Measurements from ENCODE around the gene BRMS1L.

The BRMS1L gene

DNA sequence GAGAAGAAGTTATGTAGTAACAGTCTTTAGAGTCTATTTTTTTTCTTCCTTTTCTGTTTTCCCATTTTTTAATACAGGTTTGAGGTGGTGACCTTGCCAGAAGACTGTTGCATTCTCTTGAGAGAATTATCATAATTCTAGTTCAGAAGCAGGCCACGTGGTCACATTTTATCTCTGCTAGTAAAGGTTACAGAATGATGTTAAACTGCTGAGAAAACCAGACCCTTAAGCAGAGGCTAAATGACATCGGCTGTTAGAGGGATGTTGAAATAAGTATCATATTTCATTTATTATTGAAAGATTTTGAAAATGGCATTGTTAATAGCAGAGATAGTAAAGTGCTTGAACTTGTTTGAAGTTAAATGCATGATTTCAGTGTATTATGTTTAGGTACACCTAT is 49.2 kb downstream of the BRMS1L start:
- H3K4me1 ChIP-seq (ENCODE audit: control insufficient read depth, insufficient read depth, low read length, poor library complexity, severe bottlenecking): peaks cover 11% of the 10 kb centered on the region
- H3K36me3 ChIP-seq (ENCODE audit: control insufficient read depth, insufficient read depth, low read length): no peaks in the 10 kb centered on the region
- WGBS, 2 experiments (ENCODE audit: insufficient coverage in 2 of 2): 100% methylated on average over 1 of the region's 2 CpGs; no CpG with 5 or more reads in 1 of the 2 experiments
- H3K27ac ChIP-seq (ENCODE audit: low read depth, low read length, severe bottlenecking): no peak overlapping the region
- no peaks in the 10 kb centered on the region for H3K9me3 ChIP-seq (ENCODE audit: control insufficient read depth, low read length)
- H3K4me3 ChIP-seq (ENCODE audit: extremely low read depth, insufficient read depth, low read length, poor library complexity, severe bottlenecking): no peak overlapping the region

DNA sequence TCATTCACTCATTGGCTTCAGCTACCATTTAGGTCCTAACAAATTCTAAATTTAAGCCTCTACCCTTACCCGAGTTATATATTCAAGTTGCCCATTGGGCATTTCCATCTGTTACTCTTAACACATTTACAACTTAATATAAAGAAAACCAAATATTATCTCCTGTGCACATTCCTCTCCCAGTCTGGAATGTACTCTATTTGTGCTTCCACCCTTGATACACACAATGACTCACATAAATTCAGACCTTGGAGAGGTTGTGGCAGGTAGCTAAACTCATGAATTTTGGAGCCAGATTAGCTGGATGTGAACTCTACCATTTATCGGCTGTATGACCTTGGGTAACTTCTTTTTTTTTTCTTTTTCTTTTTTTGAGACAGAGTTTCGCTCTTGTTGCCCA is 51.1 kb downstream of the BRMS1L start:
- H3K4me1 ChIP-seq (ENCODE audit: control insufficient read depth, insufficient read depth, low read length, poor library complexity, severe bottlenecking): peaks cover 11% of the 10 kb centered on the region
- no peak overlapping the region for H3K27ac ChIP-seq (ENCODE audit: low read depth, low read length, severe bottlenecking)
- H3K4me3 ChIP-seq (ENCODE audit: extremely low read depth, insufficient read depth, low read length, poor library complexity, severe bottlenecking): no peak overlapping the region
- WGBS, 2 experiments (ENCODE audit: insufficient coverage in 2 of 2): 87 to 95% methylated on average over 2 to 3 of the region's 3 CpGs
- H3K9me3 ChIP-seq (ENCODE audit: control insufficient read depth, low read length): no peaks in the 10 kb centered on the region
- H3K36me3 ChIP-seq (ENCODE audit: control insufficient read depth, insufficient read depth, low read length): no peaks in the 10 kb centered on the region

- Histone ChIP-seq H3K27ac (ENCODE audit: low read depth, low read length, severe bottlenecking) (peak overlapping the region; percentile 10), H3K4me1 (ENCODE audit: control insufficient read depth, insufficient read depth, low read length, poor library complexity, severe bottlenecking) (peaks cover 11% of the 10 kb centered on the region), H3K4me3 (ENCODE audit: extremely low read depth, insufficient read depth, low read length, poor library complexity, severe bottlenecking) (no peak overlapping the region), H3K9me3 (ENCODE audit: control insufficient read depth, low read length) (no peaks in the 10 kb centered on the region), H3K36me3 (ENCODE audit: control insufficient read depth, insufficient read depth, low read length) (no peaks in the 10 kb centered on the region)
- WGBS, 2 experiments (ENCODE audit: insufficient coverage in 2 of 2): 66 to 96% methylated on average over 4 of the region's 9 CpGs
Measured at GRCh38 chr14:35878272-35879150, 52.4 kb downstream of the BRMS1L start.

GRCh38 chr14:35879151-35879648 is 53.1 kb downstream of the BRMS1L start:
- peaks cover 11% of the 10 kb centered on the region for H3K4me1 ChIP-seq (ENCODE audit: control insufficient read depth, insufficient read depth, low read length, poor library complexity, severe bottlenecking)
- H3K27ac ChIP-seq (ENCODE audit: low read depth, low read length, severe bottlenecking): no peak overlapping the region
- no CpG with 5 or more reads among the region's 2 CpGs for WGBS, 2 experiments (ENCODE audit: insufficient coverage in 2 of 2)
- H3K9me3 ChIP-seq (ENCODE audit: control insufficient read depth, low read length): no peaks in the 10 kb centered on the region
- no peak overlapping the region for H3K4me3 ChIP-seq (ENCODE audit: extremely low read depth, insufficient read depth, low read length, poor library complexity, severe bottlenecking)
- no peaks in the 10 kb centered on the region for H3K36me3 ChIP-seq (ENCODE audit: control insufficient read depth, insufficient read depth, low read length)

DNA sequence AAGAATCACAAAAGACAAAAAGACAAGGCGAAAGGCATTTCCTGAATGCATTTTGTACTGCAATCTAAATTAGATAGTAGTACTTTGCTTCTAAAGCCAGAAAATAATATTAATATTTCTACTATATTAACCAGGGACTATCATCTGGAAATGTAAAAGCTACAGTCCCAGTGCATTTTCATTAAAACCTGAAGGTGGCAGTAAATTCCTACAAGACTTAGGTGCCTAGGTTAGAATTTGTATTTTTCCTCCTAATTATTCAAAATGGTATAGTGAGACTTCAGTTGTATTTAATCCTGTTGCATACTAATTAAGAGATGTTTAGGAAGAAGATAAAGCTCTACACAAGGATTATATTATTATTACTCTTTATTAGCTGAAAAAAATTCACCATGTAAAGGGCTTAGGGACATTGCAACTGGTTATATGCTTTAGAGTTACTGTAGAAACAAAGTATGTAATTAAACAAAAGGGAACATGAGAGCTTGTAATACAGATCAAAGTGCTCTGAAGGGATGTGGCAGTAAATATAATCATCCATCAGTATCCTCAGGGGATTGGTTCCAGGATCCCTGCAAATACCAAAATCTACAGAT is 53.6 kb downstream of the BRMS1L start:
- H3K4me1 ChIP-seq (ENCODE audit: control insufficient read depth, insufficient read depth, low read length, poor library complexity, severe bottlenecking): peaks cover 11% of the 10 kb centered on the region
- H3K36me3 ChIP-seq (ENCODE audit: control insufficient read depth, insufficient read depth, low read length): no peaks in the 10 kb centered on the region
- no CpG with 5 or more reads among the region's 1 CpG for WGBS, 2 experiments (ENCODE audit: insufficient coverage in 2 of 2)
- no peak overlapping the region for H3K27ac ChIP-seq (ENCODE audit: low read depth, low read length, severe bottlenecking)
- no peaks in the 10 kb centered on the region for H3K9me3 ChIP-seq (ENCODE audit: control insufficient read depth, low read length)
- H3K4me3 ChIP-seq (ENCODE audit: extremely low read depth, insufficient read depth, low read length, poor library complexity, severe bottlenecking): no peak overlapping the region

- Histone ChIP-seq H3K4me3 (ENCODE audit: extremely low read depth, insufficient read depth, low read length, poor library complexity, severe bottlenecking) (no peak overlapping the region), H3K4me1 (ENCODE audit: control insufficient read depth, insufficient read depth, low read length, poor library complexity, severe bottlenecking) (peaks cover 11% of the 10 kb centered on the region), H3K36me3 (ENCODE audit: control insufficient read depth, insufficient read depth, low read length) (no peaks in the 10 kb centered on the region), H3K9me3 (ENCODE audit: control insufficient read depth, low read length) (no peaks in the 10 kb centered on the region), H3K27ac (ENCODE audit: low read depth, low read length, severe bottlenecking) (no peak overlapping the region)
- 92 to 100% methylated on average over 1 to 2 of the region's 2 CpGs for WGBS, 2 experiments (ENCODE audit: insufficient coverage in 2 of 2)
Measured at GRCh38 chr14:35881280-35881679, 55.1 kb downstream of the BRMS1L start.

- Histone ChIP-seq H3K4me1 (ENCODE audit: control insufficient read depth, insufficient read depth, low read length, poor library complexity, severe bottlenecking) (peaks cover 4% of the 10 kb centered on the region), H3K9me3 (ENCODE audit: control insufficient read depth, low read length) (no peaks in the 10 kb centered on the region), H3K36me3 (ENCODE audit: control insufficient read depth, insufficient read depth, low read length) (no peaks in the 10 kb centered on the region), H3K27ac (ENCODE audit: low read depth, low read length, severe bottlenecking) (no peak overlapping the region), H3K4me3 (ENCODE audit: extremely low read depth, insufficient read depth, low read length, poor library complexity, severe bottlenecking) (no peak overlapping the region)
- 63 to 73% methylated on average over 4 of the region's 7 CpGs for WGBS, 2 experiments (ENCODE audit: insufficient coverage in 2 of 2)
Measured at GRCh38 chr14:35883677-35884293, 57.6 kb downstream of the BRMS1L start.

GRCh38 chr14:35890308-35890707 is 64.2 kb downstream of the BRMS1L start:
- no peaks in the 10 kb centered on the region for H3K4me1 ChIP-seq (ENCODE audit: control insufficient read depth, insufficient read depth, low read length, poor library complexity, severe bottlenecking)
- peaks cover 9% of the 10 kb centered on the region for H3K9me3 ChIP-seq (ENCODE audit: control insufficient read depth, low read length)
- no peak overlapping the region for H3K4me3 ChIP-seq (ENCODE audit: extremely low read depth, insufficient read depth, low read length, poor library complexity, severe bottlenecking)
- no peak overlapping the region for H3K27ac ChIP-seq (ENCODE audit: low read depth, low read length, severe bottlenecking)
- H3K36me3 ChIP-seq (ENCODE audit: control insufficient read depth, insufficient read depth, low read length): no peaks in the 10 kb centered on the region

DNA sequence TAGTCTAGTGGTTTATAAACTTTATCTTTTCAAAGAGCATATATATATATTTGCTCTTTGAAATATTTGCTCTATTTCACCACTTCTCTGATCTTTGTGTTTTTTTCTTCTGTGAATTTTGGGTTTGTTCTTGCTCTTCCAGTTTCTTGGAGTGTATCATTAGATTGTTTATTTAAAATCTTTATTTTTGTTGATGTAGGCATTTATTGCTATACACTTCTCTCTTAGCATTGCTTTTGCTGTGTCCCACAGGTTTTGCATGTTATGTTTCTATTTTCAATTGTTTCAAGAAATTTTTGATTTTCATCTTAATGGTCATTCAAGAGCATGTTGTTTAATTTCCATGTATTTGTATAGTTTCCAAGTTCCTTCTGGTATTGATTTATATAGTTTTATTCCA is 69.1 kb downstream of the BRMS1L start:
- no peak overlapping the region for H3K4me3 ChIP-seq (ENCODE audit: extremely low read depth, insufficient read depth, low read length, poor library complexity, severe bottlenecking)
- H3K9me3 ChIP-seq (ENCODE audit: control insufficient read depth, low read length): peaks cover 9% of the 10 kb centered on the region
- no peaks in the 10 kb centered on the region for H3K36me3 ChIP-seq (ENCODE audit: control insufficient read depth, insufficient read depth, low read length)
- H3K27ac ChIP-seq (ENCODE audit: low read depth, low read length, severe bottlenecking): no peak overlapping the region
- H3K4me1 ChIP-seq (ENCODE audit: control insufficient read depth, insufficient read depth, low read length, poor library complexity, severe bottlenecking): no peaks in the 10 kb centered on the region

DNA sequence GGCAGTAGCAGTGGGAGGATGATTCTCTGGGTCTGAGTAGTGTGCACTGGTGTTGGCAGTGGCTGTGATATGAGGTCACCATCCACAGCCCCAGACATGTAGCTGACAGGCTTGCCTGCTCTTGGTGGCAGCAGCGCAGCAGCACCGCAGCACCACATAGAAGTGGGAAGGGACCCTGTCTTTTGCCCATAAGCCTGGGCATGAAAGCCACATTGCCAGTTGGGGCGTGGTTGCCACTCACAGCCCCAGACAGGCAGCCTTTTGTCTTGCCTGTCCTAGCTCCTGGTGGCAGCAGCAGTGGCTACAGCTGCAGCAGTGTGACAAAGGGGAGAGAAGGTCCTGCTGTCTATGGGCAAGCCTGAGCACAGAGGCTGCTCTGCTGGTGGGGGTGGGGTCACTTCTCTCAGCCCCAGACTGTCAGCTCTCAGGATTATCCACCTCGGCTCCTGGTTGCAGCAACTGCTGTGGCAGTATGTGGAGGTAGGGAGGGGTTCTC is 71.5 kb downstream of the BRMS1L start:
- 71 to 83% methylated on average over 3 to 4 of the region's 4 CpGs for WGBS, 2 experiments (ENCODE audit: insufficient coverage in 2 of 2)
- H3K4me3 ChIP-seq (ENCODE audit: extremely low read depth, insufficient read depth, low read length, poor library complexity, severe bottlenecking): no peak overlapping the region
- H3K9me3 ChIP-seq (ENCODE audit: control insufficient read depth, low read length): peaks cover 9% of the 10 kb centered on the region
- no peak overlapping the region for H3K27ac ChIP-seq (ENCODE audit: low read depth, low read length, severe bottlenecking)
- H3K36me3 ChIP-seq (ENCODE audit: control insufficient read depth, insufficient read depth, low read length): no peaks in the 10 kb centered on the region
- H3K4me1 ChIP-seq (ENCODE audit: control insufficient read depth, insufficient read depth, low read length, poor library complexity, severe bottlenecking): no peaks in the 10 kb centered on the region

All from mesodermal cell (in vitro differentiated cells).